Midbrain (tissue), 1 donor: ENCODE results near the gene GBA2.
A peak's percentile ranks its signal among the peaks of the same experiment; 100 is the strongest.

ENCODE experiments used
- DNase-seq: peaks from one replicate; lab custom pipeline; 2025; lab: John Stamatoyannopoulos, UW

GBA2 gene

DNA sequence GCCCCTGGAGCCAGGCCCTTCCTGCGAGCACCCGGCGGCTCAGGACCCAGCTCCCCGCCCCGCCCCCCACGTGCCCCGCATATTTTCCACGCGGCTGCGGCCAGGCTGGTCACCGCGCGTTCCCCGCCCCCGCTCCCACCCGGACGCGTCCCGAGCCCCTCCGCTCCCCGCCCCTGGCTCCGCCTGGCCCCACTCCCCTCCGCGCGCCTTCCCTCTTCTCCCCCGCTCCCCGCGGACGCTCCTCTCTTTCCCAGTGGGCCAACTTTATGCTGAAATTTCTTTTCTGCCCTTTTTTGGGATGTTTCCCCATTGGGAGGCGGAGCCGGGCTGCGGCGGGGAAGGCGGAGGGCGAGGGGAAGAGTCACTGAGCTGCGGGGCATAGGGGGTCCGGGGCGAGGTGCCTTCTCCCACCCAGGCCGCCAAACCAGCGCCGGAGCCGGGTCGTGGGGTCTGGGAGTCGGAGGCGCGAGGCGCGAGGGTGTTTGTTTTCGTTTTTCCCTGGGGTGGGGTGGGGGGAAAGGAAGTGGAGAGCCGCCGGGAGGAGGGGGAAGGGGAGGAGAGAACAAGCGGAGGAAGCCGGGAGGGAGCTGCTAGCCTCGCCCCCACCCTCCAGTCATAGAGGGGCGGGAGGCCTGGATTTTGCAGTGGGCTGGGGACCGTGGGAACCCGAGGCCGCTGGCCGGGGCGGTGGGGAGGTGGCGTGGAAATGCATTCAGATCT lies 58.3 kb downstream of the GBA2 start:
- peak; percentile 6 for DNase-seq

GRCh38 chr9:35690294-35690613 lies 58.8 kb downstream of the GBA2 start:
- no peak for DNase-seq

DNA sequence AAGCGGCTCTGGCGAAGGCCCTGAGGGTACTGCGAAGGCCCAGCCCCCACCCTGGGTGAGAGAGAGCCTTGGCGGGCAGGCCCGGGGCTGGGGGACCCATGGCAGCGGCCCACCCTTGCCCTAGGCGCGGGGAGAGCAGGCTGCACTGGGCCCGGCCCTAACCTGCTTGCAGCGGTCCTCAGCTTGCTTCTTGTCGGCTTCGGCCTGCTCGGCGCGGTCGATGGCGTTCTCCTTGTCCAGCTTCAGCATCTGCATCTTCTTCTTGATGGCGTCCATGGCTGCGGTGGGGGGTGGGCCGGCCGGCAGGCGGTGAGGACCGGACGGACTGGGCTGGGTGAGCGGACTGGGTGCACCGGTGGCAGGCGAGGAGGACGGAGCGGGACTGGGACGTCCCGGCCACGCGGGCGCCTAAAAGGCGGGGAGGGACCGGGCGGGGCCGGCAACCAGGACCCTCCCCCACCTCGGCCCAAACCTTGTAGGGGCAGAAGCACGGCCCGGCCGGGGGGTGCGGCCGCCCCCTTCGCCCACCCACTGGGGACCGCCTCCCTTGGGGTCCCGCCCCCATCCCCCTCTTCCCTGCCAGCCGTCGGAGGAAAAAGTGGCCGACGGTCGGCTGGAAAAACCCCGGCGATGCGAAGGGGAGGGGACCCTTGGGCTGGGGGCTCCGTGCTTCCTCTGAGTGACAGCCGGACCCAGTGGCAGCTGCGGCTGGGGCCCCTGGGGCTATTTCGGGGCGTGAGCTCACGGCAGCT lies 59.3 kb downstream of the GBA2 start, which contains the start of gene TPM2:
Gene TPM2 (minus strand): TSS at position 384 of the 752 bp plus-strand sequence. CDS start 108 bp downstream, at position 276.
- DNase-seq, result no peak

DNA sequence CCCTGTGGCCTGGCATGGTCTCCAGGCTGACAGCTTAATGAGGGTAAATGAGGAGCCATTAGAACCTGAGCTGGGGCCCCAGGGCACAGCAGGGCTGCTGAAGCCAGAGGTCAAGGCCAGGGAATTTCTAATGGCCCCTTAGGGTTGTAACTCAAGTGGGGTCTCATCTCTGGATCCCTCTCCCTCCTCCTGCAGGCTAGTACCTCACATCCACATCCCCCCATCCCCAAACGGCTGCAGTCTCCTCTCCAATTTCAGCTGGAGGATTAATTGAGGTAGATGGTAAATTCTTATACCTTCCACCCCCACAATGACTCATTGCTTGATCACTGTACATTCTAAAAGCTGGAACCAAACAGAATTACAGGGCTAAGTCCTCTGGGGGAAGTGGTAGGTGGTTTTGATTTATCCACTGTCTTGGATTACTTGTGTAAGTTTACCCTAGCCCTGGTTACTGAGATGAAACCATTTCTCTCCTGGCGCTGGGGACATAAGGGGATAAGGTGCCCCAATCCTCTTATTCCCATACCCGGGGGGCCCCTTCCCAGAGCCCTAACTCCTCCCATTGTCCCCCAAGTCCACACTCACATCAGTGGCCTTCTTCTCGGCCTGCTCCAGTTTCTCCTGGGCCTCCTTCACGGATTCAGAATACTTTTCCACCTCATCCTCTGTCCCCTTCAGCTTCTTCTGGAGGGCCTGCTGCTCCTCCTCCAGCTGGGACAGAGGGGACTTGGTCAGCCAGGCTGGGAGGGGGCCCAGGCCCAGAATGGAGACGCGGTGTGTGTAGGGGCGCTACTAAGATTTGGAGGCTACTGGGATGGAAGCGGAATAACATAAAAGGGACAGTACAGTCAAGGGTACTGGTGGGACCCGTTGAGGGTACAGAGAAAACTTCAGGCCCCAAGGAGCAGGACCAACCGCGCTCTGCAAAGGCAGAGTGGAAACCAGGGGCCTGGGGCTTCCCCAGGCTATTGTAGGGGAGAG lies 60.2 kb downstream of the GBA2 start:
- no peak for DNase-seq

- no peak for DNase-seq
These were observed 61.0 kb downstream of the GBA2 start for GRCh38 chr9:35687972-35688557.

DNA sequence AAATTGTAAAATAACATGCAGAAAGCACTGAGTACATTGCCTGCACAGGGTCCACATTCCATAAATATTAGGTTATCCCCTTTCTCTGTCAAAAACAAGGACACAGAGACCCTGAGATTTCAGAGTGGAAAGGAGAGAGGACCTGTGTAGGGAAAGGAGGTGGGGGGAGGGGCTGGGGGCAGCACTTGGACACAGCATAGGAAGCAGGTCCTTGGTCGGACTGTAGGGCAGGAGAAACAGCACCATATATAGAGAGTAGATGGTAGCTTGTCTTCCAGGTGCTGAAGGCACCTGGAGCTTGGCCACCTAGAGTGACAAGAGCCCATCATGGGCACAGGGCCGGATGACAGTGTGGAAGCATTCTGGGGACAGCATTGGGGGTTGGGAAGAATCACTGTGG lies 61.7 kb downstream of the GBA2 start:
- DNase-seq, result no peak
